Measurements from ENCODE around the gene TSPAN6. TPM values are rescaled to one million over a fixed set of nuclear protein-coding genes. Genes with fewer than 3 reads are reported as not detected.

TSPAN6 gene
- total RNA-seq, 1 donor from 2014 or later, result 71.4 TPM

GRCh38 chrX:100611951-100612350 is 24.7 kb downstream of the TSPAN6 start:
- peaks cover 21% of the 10 kb centered on the region for H3K4me1 Mint-ChIP-seq
- peaks cover 8% of the 10 kb centered on the region for H3K9me3 Mint-ChIP-seq
- H3K36me3 Mint-ChIP-seq (ENCODE audit: low read depth), result no peaks in the 10 kb centered on the region
- no peak for DNase-seq (ENCODE audit: low read depth, low spot score)
- no peaks in the 10 kb centered on the region for H3K27me3 Mint-ChIP-seq (ENCODE audit: low read depth)
- H3K27ac Mint-ChIP-seq (ENCODE audit: unreplicated experiment), result no peak overlapping the region
- no peak overlapping the region for H3K4me3 Mint-ChIP-seq
- no peak for TF ChIP-seq CTCF (conservative IDR thresholded peaks at IDR 0.05)

GRCh38 chrX:100609591-100609990 is 27.0 kb downstream of the TSPAN6 start:
- H3K27me3 Mint-ChIP-seq (ENCODE audit: low read depth), result no peaks in the 10 kb centered on the region
- peak overlapping the region; percentile 76 for H3K27ac Mint-ChIP-seq (ENCODE audit: unreplicated experiment)
- peaks cover 16% of the 10 kb centered on the region for H3K4me1 Mint-ChIP-seq
- peak; percentile 54 for TF ChIP-seq CTCF (conservative IDR thresholded peaks at IDR 0.05)
- H3K36me3 Mint-ChIP-seq (ENCODE audit: low read depth), result no peaks in the 10 kb centered on the region
- H3K4me3 Mint-ChIP-seq, result no peak overlapping the region
- DNase-seq (ENCODE audit: low read depth, low spot score), result no peak
- peaks cover 6% of the 10 kb centered on the region for H3K9me3 Mint-ChIP-seq

- no peaks in the 10 kb centered on the region for H3K27me3 Mint-ChIP-seq (ENCODE audit: low read depth)
These were observed 29.9 kb downstream of the TSPAN6 start for GRCh38 chrX:100606753-100607152.

GRCh38 chrX:100600758-100601157 is 35.8 kb downstream of the TSPAN6 start:
- no peak for DNase-seq (ENCODE audit: low read depth, low spot score)
- no peak for TF ChIP-seq CTCF (conservative IDR thresholded peaks at IDR 0.05)
- no peaks in the 10 kb centered on the region for H3K36me3 Mint-ChIP-seq (ENCODE audit: low read depth)
- no peaks in the 10 kb centered on the region for H3K27me3 Mint-ChIP-seq (ENCODE audit: low read depth)
- H3K27ac Mint-ChIP-seq (ENCODE audit: unreplicated experiment), result no peak overlapping the region
- H3K9me3 Mint-ChIP-seq, result peaks cover 5% of the 10 kb centered on the region
- no peak overlapping the region for H3K4me3 Mint-ChIP-seq
- H3K4me1 Mint-ChIP-seq, result no peaks in the 10 kb centered on the region

More at GRCh38 chrX:100606753-100607152, 29.9 kb downstream of the TSPAN6 start:
- TF ChIP-seq CTCF (conservative IDR thresholded peaks at IDR 0.05), result no peak
- Mint-ChIP-seq H3K4me1 (peaks cover 16% of the 10 kb centered on the region), H3K27ac (ENCODE audit: unreplicated experiment) (no peak overlapping the region), H3K4me3 (no peak overlapping the region), H3K9me3 (peaks cover 2% of the 10 kb centered on the region), H3K36me3 (ENCODE audit: low read depth) (no peaks in the 10 kb centered on the region)
- DNase-seq (ENCODE audit: low read depth, low spot score), result no peak

GRCh38 chrX:100600340-100600739 is 36.3 kb downstream of the TSPAN6 start:
- TF ChIP-seq CTCF (conservative IDR thresholded peaks at IDR 0.05), result no peak
- Mint-ChIP-seq H3K27ac (ENCODE audit: unreplicated experiment) (no peak overlapping the region), H3K4me3 (no peak overlapping the region), H3K36me3 (ENCODE audit: low read depth) (no peaks in the 10 kb centered on the region), H3K9me3 (peaks cover 5% of the 10 kb centered on the region), H3K4me1 (no peaks in the 10 kb centered on the region), H3K27me3 (ENCODE audit: low read depth) (no peaks in the 10 kb centered on the region)
- no peak for DNase-seq (ENCODE audit: low read depth, low spot score)

- no peaks in the 10 kb centered on the region for H3K4me1 Mint-ChIP-seq
- no peaks in the 10 kb centered on the region for H3K27me3 Mint-ChIP-seq (ENCODE audit: low read depth)
- peaks cover 3% of the 10 kb centered on the region for H3K9me3 Mint-ChIP-seq
- no peak for TF ChIP-seq CTCF (conservative IDR thresholded peaks at IDR 0.05)
- H3K36me3 Mint-ChIP-seq (ENCODE audit: low read depth), result no peaks in the 10 kb centered on the region
- H3K4me3 Mint-ChIP-seq, result no peak overlapping the region
- DNase-seq (ENCODE audit: low read depth, low spot score), result no peak
- no peak overlapping the region for H3K27ac Mint-ChIP-seq (ENCODE audit: unreplicated experiment)
These were observed 37.1 kb downstream of the TSPAN6 start for GRCh38 chrX:100599456-100599855.
